GM12878 (cell line): Measurements from ENCODE around the gene TPPP3. TPM values are rescaled to one million over a fixed set of nuclear protein-coding genes. Genes with fewer than 3 reads are reported as not detected.

Source experiments
- ATAC-seq: fragments of 200-7000 bp; cut with Tn5 transposase; 3 replicates; pipeline ENCODE4 v1.9.1; 2020; ENCODE audit warnings: mild to moderate bottlenecking, moderate library complexity
- BruUV-seq: library from RNA; stranded (reverse); fragments of 400-500 nt; replicated peaks from 2 replicates; lab custom pipeline; 2021; lab: Mats Ljungman, UMichigan
- CTCF ChIA-PET: fragments of 300-600 bp; sonication (Branson Sonifier 250); formaldehyde crosslinking; extraction: SDS; loops from one replicate; lab custom pipeline; 2021; ENCODE audit warnings: inconsistent platforms; lab: Yijun Ruan, JAX
- POLR2A ChIA-PET: fragments of 350-600 bp; formaldehyde crosslinking; extraction: SDS; loops from one replicate; lab custom pipeline; 2021; ENCODE audit warnings: inconsistent platforms; lab: Charles Lee
- RAD21 ChIA-PET: fragments of 300-600 bp; sonication (Branson Sonifier 250); formaldehyde crosslinking; loops from one replicate; lab custom pipeline; 2023; ENCODE audit warnings: antibody characterized with exemption; ENCODE audit not compliant: unreplicated experiment; lab: Charles Lee
- SMC1A ChIA-PET: fragments of 300-600 bp; sonication (Branson Sonifier 250); formaldehyde crosslinking; loops from one replicate; lab custom pipeline; 2023; ENCODE audit not compliant: unreplicated experiment, uncharacterized antibody; lab: Charles Lee
- DNase-seq: peaks from one replicate; pipeline ENCODE4 v3.0.0-alpha.2; 2011; ENCODE audit warnings: low read depth, low spot score
- FAIRE-seq: peaks from 3 replicates; lab custom pipeline; 2011; peaks lifted over from hg19 to GRCh38; lab: Jason Lieb, UNC
- H2AFZ ChIP-seq: 2 replicates; pipeline ENCODE4 v1.6.0; 2011; ENCODE audit warnings: low read depth, low read length, control low read depth; ENCODE audit not compliant: control insufficient read depth
- H3K27ac ChIP-seq: 2 replicates; pipeline ENCODE4 v1.5.1; 2011; ENCODE audit warnings: control low read depth; ENCODE audit not compliant: control insufficient read depth, insufficient read depth
- H3K27me3 ChIP-seq, 2 experiments: replicated peaks in 1 of 2; 2 replicates each; pipeline versions ENCODE4 v1.6.0 to v1.6.1; 2011; ENCODE audit warnings: low read length in 1 of 2; ENCODE audit not compliant: control insufficient read depth in 2 of 2, insufficient read depth in 2 of 2
- H3K36me3 ChIP-seq, 2 experiments: 2 replicates each; pipeline ENCODE4 v1.5.1; 2011; ENCODE audit warnings: low read length in 1 of 2; ENCODE audit not compliant: control insufficient read depth in 2 of 2, insufficient read depth in 2 of 2
- H3K4me1 ChIP-seq: 2 replicates; pipeline ENCODE4 v1.6.1; 2011; ENCODE audit warnings: mild to moderate bottlenecking, low read length, moderate library complexity, mixed read lengths; ENCODE audit not compliant: control insufficient read depth, insufficient read depth
- H3K4me2 ChIP-seq: 2 replicates; pipeline ENCODE4 v1.6.0; 2011; ENCODE audit warnings: control low read depth; ENCODE audit not compliant: control insufficient read depth, insufficient read depth
- H3K4me3 ChIP-seq: fragments of 200-600 bp; sonication (generic); 2 replicates; pipeline ENCODE4 v1.5.1; 2016
- H3K79me2 ChIP-seq: 2 replicates; pipeline ENCODE4 v1.6.0; 2011; ENCODE audit warnings: low read length; ENCODE audit not compliant: control insufficient read depth, insufficient read depth
- H3K9ac ChIP-seq: 2 replicates; pipeline ENCODE4 v1.8.0; 2011; ENCODE audit warnings: low read length, control low read depth, mixed read lengths; ENCODE audit not compliant: control insufficient read depth, insufficient read depth
- H3K9me3 ChIP-seq: replicated peaks from 3 replicates; pipeline ENCODE4 v1.5.1; 2011; ENCODE audit warnings: mild to moderate bottlenecking, low read length; ENCODE audit not compliant: control insufficient read depth, insufficient read depth
- H4K20me1 ChIP-seq: 2 replicates; pipeline ENCODE4 v1.6.0; 2011; ENCODE audit not compliant: control insufficient read depth, insufficient read depth
- ATF7 ChIP-seq: fragments of 450-650 bp; IDR thresholded peaks from 2 replicates; pipeline ENCODE4 v1.6.1; 2016; ENCODE audit warnings: low read depth, mild to moderate bottlenecking
- BACH1 ChIP-seq: fragments of 450-650 bp; IDR thresholded peaks from 2 replicates; pipeline ENCODE4 v1.6.1; 2017; ENCODE audit warnings: mild to moderate bottlenecking, borderline replicate concordance
- BCLAF1 ChIP-seq: fragments of 450-650 bp; IDR thresholded peaks from 2 replicates; pipeline ENCODE4 v1.6.1; 2017; ENCODE audit warnings: antibody characterized with exemption, mild to moderate bottlenecking, moderate library complexity
- CBX5 ChIP-seq: sonication (generic); IDR thresholded peaks from 2 replicates; pipeline ENCODE4 v1.6.1; 2016; ENCODE audit warnings: low read depth, moderate library complexity, mild to moderate bottlenecking, inconsistent platforms
- GATAD2B ChIP-seq: fragments of 450-650 bp; conservative IDR thresholded peaks from 2 replicates; pipeline ENCODE4 v1.6.1; 2017; ENCODE audit warnings: low read depth, mild to moderate bottlenecking, moderate library complexity
- IKZF1 ChIP-seq: fragments of 450-650 bp; conservative IDR thresholded peaks from 2 replicates; pipeline ENCODE4 v1.6.1; 2017; ENCODE audit warnings: antibody characterized with exemption, mild to moderate bottlenecking
- JUND ChIP-seq: IDR thresholded peaks from 2 replicates; pipeline ENCODE4 v1.6.1; 2012; ENCODE audit warnings: low read depth, mild to moderate bottlenecking, low read length, improper control_type of control experiment, moderate library complexity
- MTA3 ChIP-seq: IDR thresholded peaks from 2 replicates; pipeline ENCODE4 v1.6.1; 2012; ENCODE audit warnings: low read length, inconsistent platforms, borderline replicate concordance
- MYC ChIP-seq: IDR thresholded peaks from 2 replicates; pipeline ENCODE4 v1.6.1; 2011; ENCODE audit warnings: mild to moderate bottlenecking, low read length, moderate library complexity, inconsistent platforms; ENCODE audit not compliant: insufficient read depth, insufficient replicate concordance, insufficient read length, severe bottlenecking
- NBN ChIP-seq: fragments of 450-650 bp; IDR thresholded peaks from 2 replicates; pipeline ENCODE4 v1.6.1; 2016
- SMAD5 ChIP-seq: IDR thresholded peaks from 2 replicates; pipeline ENCODE4 v1.6.1; 2016; ENCODE audit warnings: antibody characterized with exemption, low read depth
- SMARCA5 ChIP-seq: fragments of 450-650 bp; IDR thresholded peaks from 2 replicates; pipeline ENCODE4 v1.6.1; 2017; ENCODE audit warnings: mild to moderate bottlenecking
- SP1 ChIP-seq: IDR thresholded peaks from one replicate; pipeline ENCODE4 v1.6.1; 2011; ENCODE audit warnings: low read depth, low read length
- STAT1 ChIP-seq: fragments of 450-650 bp; conservative IDR thresholded peaks from 2 replicates; pipeline ENCODE4 v1.6.1; 2014; ENCODE audit warnings: antibody characterized with exemption, mild to moderate bottlenecking
- SUPT20H ChIP-seq: IDR thresholded peaks from 2 replicates; pipeline ENCODE4 v1.6.1; 2011; ENCODE audit warnings: low read depth, mild to moderate bottlenecking, low read length, moderate library complexity, borderline replicate concordance; ENCODE audit not compliant: control insufficient read depth
- TCF12 ChIP-seq: IDR thresholded peaks from 2 replicates; pipeline ENCODE4 v1.6.1; 2011; ENCODE audit warnings: low read depth, mild to moderate bottlenecking, low read length
- ZBED1 ChIP-seq: IDR thresholded peaks from 2 replicates; pipeline ENCODE4 v1.6.1; 2016; ENCODE audit warnings: borderline replicate concordance
- ZBTB4 ChIP-seq: fragments of 450-650 bp; formaldehyde crosslinking; IDR thresholded peaks from 2 replicates; pipeline ENCODE4 v1.4.0; 2022; ENCODE audit warnings: mild to moderate bottlenecking, moderate library complexity
- WGBS: methylation state at CpG from one replicate; pipeline ENCODE4 v1.1.6; 2016; ENCODE audit warnings: low lambda C conversion rate; ENCODE audit not compliant: insufficient replicate concordance, insufficient coverage; ENCODE audit errors: missing lambda C conversion rate; 5-methylcytosine and 5-hydroxymethylcytosine counted together
- in situ Hi-C: fragments of 300-500 bp; cut with MboI; formaldehyde crosslinking; loops from 9 replicates; pipeline ENCODE4 v1.14.3; 2018; ENCODE audit warnings: mixed read lengths
- intact Hi-C: fragments of 100-400 bp; cut with micrococcal nuclease; formaldehyde crosslinking; loops from one replicate; pipeline ENCODE4 v1.14.2; 2022; ENCODE audit not compliant: unreplicated experiment
- polyA plus RNA-seq, 11 experiments: library from polyadenylated mRNA; depleted of rRNA in 4 of 11; unstranded in 6 of 11; stranded (reverse) in 5 of 11; fragments of >200 nt; fragmentation: Nextera tagmentation in 4 of 11; fragmentation: Illumina TruSeq in 1 of 11; extraction: Ambion mirVana in 4 of 11; extraction: Trizol in 1 of 11; gene quantifications; 1 replicate in 1 of 11; 2 replicates in 10 of 11; pipeline versions ENCODE4 v1.2.1 to v1.2.3, GENCODE V29; 2011 to 2016; ENCODE audit warnings: inconsistent platforms in 2 of 11, missing spikeins in 2 of 11, low read depth in 1 of 11
- total RNA-seq, 4 experiments: library from RNA; depleted of rRNA in 3 of 4; stranded (reverse); fragments of >200 nt in 3 of 4; fragmentation: Illumina TruSeq in 1 of 4; extraction: Trizol in 1 of 4; gene quantifications; 2 replicates each; pipeline versions ENCODE4 v1.2.1 to v1.2.3, GENCODE V29; 2013 to 2021

The TPPP3 gene
- total and polyA plus RNA-seq, 10 of the 15 experiments (the other 5 are each of a cell fraction or from before 2014, with no cell fraction given): 0.14 TPM; not detected in 9

GRCh38 chr16:67424261-67424615 is 30.9 kb upstream of the TPPP3 start (continued):
- TF ChIP-seq ZBTB4 (CRISPR knock-in tag) (no peak), STAT1 (no peak), IKZF1 (no peak), SP1 (no peak), ATF7 (no peak), BACH1 (no peak)

- Histone ChIP-seq H3K4me3 (no peak overlapping the region), H3K27ac (no peak overlapping the region), H3K4me2 (no peak overlapping the region), H3K9me3 (no peaks in the 10 kb centered on the region), H2AFZ (no peak overlapping the region), H3K27me3 (peaks cover 2 to 4% of the 10 kb centered on the region in 2 experiments; a peak in 3 of 4 replicates), H3K36me3 (no peaks in the 10 kb centered on the region), H4K20me1 (0 out of 2 replicates have a peak, but pooled peaks cover 2% of the 10 kb centered on the region), H3K79me2 (no peaks in the 10 kb centered on the region), H3K4me1 (no peaks in the 10 kb centered on the region), H3K9ac (no peak overlapping the region)
- RAD21 ChIA-PET: interaction anchor here (1.2 to 1.4 kb wide), 2 partner anchors 24 to 27 kb away, joined by 3 read pairs; no protein-coding TSS in a partner anchor
- DNase-seq (no peak), FAIRE-seq (no peak), ATAC-seq (no peak)
- CTCF ChIA-PET: interaction anchor here (1.7 to 5.6 kb wide), 2 partner anchors 22 to 44 kb away, joined by 4 to 84 read pairs; no protein-coding TSS in a partner anchor
- in situ Hi-C loops: loop anchor here (25.0 kb wide), 1 partner anchor 436 kb away; the partner anchor contains the start of gene CES4A
- no TSS peak for BruUV-seq
- POLR2A ChIA-PET: no interaction called here
- 19% methylated on average over 8 of the region's 9 CpGs for WGBS
- intact Hi-C loops: no loop called here
- SMC1A ChIA-PET: interaction anchor here (1.2 kb wide), 1 partner anchor 24 kb away, joined by 3 read pairs; no protein-coding TSS in a partner anchor
- TF ChIP-seq GATAD2B: no peak
- TF ChIP-seq SMAD5: no peak
- no peak for TF ChIP-seq STAT1
- TF ChIP-seq ZBED1: no peak
- no peak for TF ChIP-seq SMARCA5
- no peak for TF ChIP-seq BCLAF1
- TF ChIP-seq JUND: no peak
- TF ChIP-seq MTA3: no peak
- no peak for TF ChIP-seq SUPT20H
- no peak for TF ChIP-seq CBX5
- no peak for TF ChIP-seq TCF12
- TF ChIP-seq MYC: no peak
- TF ChIP-seq NBN: no peak
These were observed 30.4 kb upstream of the TPPP3 start for GRCh38 chr16:67423611-67424260.
